Suprapubic skin (tissue), 4 donors: ENCODE results near the gene GDPD3. TPM values are rescaled to one million over a fixed set of nuclear protein-coding genes. Genes with fewer than 3 reads are reported as not detected.

Experiments used
- DNase-seq, 2 donors: peaks; one replicate each; pipeline ENCODE4 v3.0.0-alpha.2; 2019; ENCODE audit warnings: low spot score in 2 of 2
- H3K27ac ChIP-seq: fragments of 200-600 bp; sonication (generic); one replicate; pipeline ENCODE4 v1.5.1; 2019
- H3K27me3 ChIP-seq: fragments of 200-600 bp; sonication (generic); one replicate; pipeline ENCODE4 v1.5.1; 2019
- H3K36me3 ChIP-seq: fragments of 200-600 bp; sonication (generic); one replicate; pipeline ENCODE4 v1.5.1; 2019
- H3K4me1 ChIP-seq: fragments of 200-600 bp; sonication (generic); one replicate; pipeline ENCODE4 v1.5.1; 2019
- H3K4me3 ChIP-seq: fragments of 200-600 bp; sonication (generic); one replicate; pipeline ENCODE4 v1.5.1; 2019; ENCODE audit warnings: mild to moderate bottlenecking
- H3K9me3 ChIP-seq: fragments of 200-600 bp; sonication (generic); one replicate; pipeline ENCODE4 v1.5.1; 2019
- CTCF ChIP-seq, 2 donors: fragments of 200-600 bp in 1 of 2; fragments of 450-650 bp in 1 of 2; sonication (generic) in 1 of 2; IDR thresholded peaks; one replicate each; pipeline ENCODE4 v1.5.1; 2016 to 2019; ENCODE audit warnings: antibody characterized with exemption in 2 of 2, mild to moderate bottlenecking in 1 of 2, moderate library complexity in 1 of 2
- EP300 ChIP-seq: sonication (generic); formaldehyde crosslinking; IDR thresholded peaks from one replicate; pipeline ENCODE4 v1.6.1; 2017; ENCODE audit warnings: antibody characterized with exemption
- POLR2A ChIP-seq, 2 donors: fragments of 450-650 bp; IDR thresholded peaks; one replicate each; pipeline ENCODE4 v1.6.1; 2017; ENCODE audit warnings: antibody characterized with exemption in 2 of 2, mild to moderate bottlenecking in 2 of 2, moderate library complexity in 2 of 2
- POLR2AphosphoS5 ChIP-seq, 3 donors: sonication (generic); formaldehyde crosslinking; IDR thresholded peaks; one replicate each; pipeline ENCODE4 v1.6.1; 2017; ENCODE audit warnings: antibody characterized with exemption in 3 of 3
- WGBS: methylation state at CpG from one replicate; pipeline ENCODE4 v1.1.5; 2018; 5-methylcytosine and 5-hydroxymethylcytosine counted together
- total RNA-seq, 4 donors: library from RNA; depleted of rRNA; stranded (reverse); fragments of >200 nt; gene quantifications; one replicate each; pipeline ENCODE4 v1.1.0, GENCODE V29; 2016

Gene GDPD3
- total RNA-seq, 4 donors from 2014 or later, result 8.7 to 40.0 (median 12.5) TPM

DNA sequence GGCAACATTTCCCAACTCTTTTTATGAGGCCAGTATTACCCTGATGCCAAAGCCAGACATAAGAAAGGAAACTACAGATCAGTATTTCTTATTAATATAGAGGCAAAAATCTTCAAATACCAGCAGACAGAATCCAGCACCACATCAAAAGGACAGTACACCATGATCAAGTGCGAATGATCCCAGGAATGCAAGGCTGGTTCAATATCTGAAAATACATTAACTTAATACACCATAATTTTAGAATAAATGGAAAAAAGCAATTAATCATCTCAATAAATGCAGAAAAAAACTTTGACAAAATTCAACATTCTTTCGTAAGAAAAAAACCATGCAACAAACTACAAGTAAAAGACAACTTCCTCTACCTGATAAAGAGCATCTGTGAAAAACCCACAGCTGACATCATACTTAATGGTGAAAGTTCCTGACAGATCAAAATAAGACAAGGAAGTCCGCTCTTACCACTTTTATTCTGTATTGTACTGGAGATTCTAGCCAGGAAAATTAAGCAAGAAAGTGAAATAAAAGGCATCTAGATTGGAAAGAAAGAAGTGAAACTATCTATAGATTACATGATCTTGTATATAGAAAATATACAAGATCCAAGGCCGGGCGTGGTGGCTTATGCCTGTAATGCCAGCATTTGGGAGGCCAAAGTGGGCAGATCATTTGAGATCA is 36.1 kb upstream of the GDPD3 start:
- Histone ChIP-seq H3K27ac (no peak overlapping the region), H3K9me3 (peaks cover 8% of the 10 kb centered on the region), H3K36me3 (no peaks in the 10 kb centered on the region), H3K4me3 (no peak overlapping the region), H3K27me3 (no peaks in the 10 kb centered on the region), H3K4me1 (no peaks in the 10 kb centered on the region)
- no peak for DNase-seq
- WGBS, result 90% methylated on average over 5 of the region's 5 CpGs
- TF ChIP-seq EP300 (no peak), POLR2AphosphoS5 (IDR thresholded peaks at IDR 0.05) (no peak), POLR2A (IDR thresholded peaks at IDR 0.05) (no peak), CTCF (IDR thresholded peaks at IDR 0.05) (no peak)

DNA sequence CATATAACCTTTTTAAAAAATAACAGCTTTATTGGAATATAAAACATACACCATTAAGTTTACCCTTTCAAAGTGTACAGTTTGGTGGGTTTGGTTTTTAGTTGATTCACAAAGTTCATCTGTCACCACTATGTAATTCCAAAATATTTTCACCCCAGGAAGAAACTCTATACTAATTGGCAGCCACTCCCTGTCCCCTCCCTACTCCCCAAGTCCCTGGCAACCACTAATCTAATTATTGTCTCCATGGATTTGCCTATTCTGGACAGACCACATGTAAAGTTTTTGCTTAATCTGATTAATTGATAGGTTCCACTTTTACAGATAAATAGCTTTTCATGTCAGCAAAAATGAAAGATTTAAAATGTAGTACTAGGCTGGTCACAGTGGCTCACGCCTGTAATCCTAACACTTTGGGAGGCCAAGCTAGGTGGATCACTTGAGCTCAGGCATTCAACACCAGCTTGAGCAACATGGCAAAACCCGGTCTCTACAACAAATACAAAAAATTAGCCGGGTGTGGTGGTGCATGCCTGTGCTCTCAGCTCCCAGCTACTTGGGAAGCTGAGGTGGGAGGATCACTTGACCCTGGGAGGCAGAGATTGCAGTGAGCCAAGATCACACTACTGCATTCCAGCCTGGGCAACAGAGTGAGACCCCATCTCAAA is 34.6 kb upstream of the GDPD3 start:
- no peaks in the 10 kb centered on the region for H3K27me3 ChIP-seq
- no peak overlapping the region for H3K27ac ChIP-seq
- no peak for DNase-seq
- WGBS, result 91% methylated on average over 3 of the region's 3 CpGs
- no peaks in the 10 kb centered on the region for H3K4me1 ChIP-seq
- H3K4me3 ChIP-seq, result no peak overlapping the region
- TF ChIP-seq POLR2AphosphoS5 (IDR thresholded peaks at IDR 0.05) (no peak), EP300 (no peak), POLR2A (IDR thresholded peaks at IDR 0.05) (no peak), CTCF (IDR thresholded peaks at IDR 0.05) (no peak)
- no peaks in the 10 kb centered on the region for H3K36me3 ChIP-seq
- H3K9me3 ChIP-seq, result peaks cover 8% of the 10 kb centered on the region

DNA sequence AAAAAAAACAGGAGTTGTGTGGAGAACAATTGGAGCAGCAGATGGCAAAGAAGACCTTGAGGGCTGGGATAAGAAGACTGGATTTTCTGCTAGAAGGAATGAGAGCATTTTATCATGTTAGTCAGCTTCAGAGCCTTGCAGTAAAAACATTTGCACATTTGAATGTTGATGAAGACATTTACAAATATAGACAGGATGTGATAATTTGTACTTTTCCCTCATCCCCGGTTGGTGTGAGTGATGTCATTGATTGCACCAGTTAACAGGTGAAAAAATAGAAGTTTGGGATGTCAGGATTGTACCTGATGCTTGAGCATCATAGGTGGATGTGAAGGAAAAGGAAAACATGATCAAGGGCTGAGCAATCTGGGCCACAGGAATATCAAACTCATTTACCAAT is 32.3 kb upstream of the GDPD3 start:
- no peak overlapping the region for H3K27ac ChIP-seq
- no peak overlapping the region for H3K4me3 ChIP-seq
- no peaks in the 10 kb centered on the region for H3K27me3 ChIP-seq
- peaks cover 8% of the 10 kb centered on the region for H3K9me3 ChIP-seq
- no peak for DNase-seq
- no peaks in the 10 kb centered on the region for H3K36me3 ChIP-seq
- 60% methylated on average over 1 of the region's 1 CpG for WGBS
- H3K4me1 ChIP-seq, result no peaks in the 10 kb centered on the region
- TF ChIP-seq POLR2A (IDR thresholded peaks at IDR 0.05) (no peak), POLR2AphosphoS5 (IDR thresholded peaks at IDR 0.05) (no peak), CTCF (IDR thresholded peaks at IDR 0.05) (no peak), EP300 (no peak)

GRCh38 chr16:30144917-30145316 is 31.6 kb upstream of the GDPD3 start:
- Histone ChIP-seq H3K9me3 (peaks cover 8% of the 10 kb centered on the region), H3K27ac (no peak overlapping the region), H3K27me3 (no peaks in the 10 kb centered on the region), H3K4me1 (no peaks in the 10 kb centered on the region), H3K4me3 (no peak overlapping the region), H3K36me3 (no peaks in the 10 kb centered on the region)
- WGBS, result 64% methylated on average over 1 of the region's 1 CpG
- no peak for TF ChIP-seq CTCF (IDR thresholded peaks at IDR 0.05)
- TF ChIP-seq EP300, result no peak
- TF ChIP-seq POLR2A (IDR thresholded peaks at IDR 0.05), result no peak
- TF ChIP-seq POLR2AphosphoS5 (IDR thresholded peaks at IDR 0.05), result no peak
- DNase-seq, result no peak

GRCh38 chr16:30144017-30144416 is 30.7 kb upstream of the GDPD3 start:
- H3K4me1 ChIP-seq, result no peaks in the 10 kb centered on the region
- no peak for DNase-seq
- TF ChIP-seq CTCF (IDR thresholded peaks at IDR 0.05) (no peak), EP300 (no peak), POLR2A (IDR thresholded peaks at IDR 0.05) (no peak), POLR2AphosphoS5 (IDR thresholded peaks at IDR 0.05) (no peak)

More at GRCh38 chr16:30144017-30144416, 30.7 kb upstream of the GDPD3 start:
- Histone ChIP-seq H3K4me3 (no peak overlapping the region), H3K9me3 (peaks cover 5% of the 10 kb centered on the region), H3K36me3 (no peaks in the 10 kb centered on the region), H3K27ac (no peak overlapping the region), H3K27me3 (no peaks in the 10 kb centered on the region)
